Measurements from ENCODE around the gene TTLL6.

DNA sequence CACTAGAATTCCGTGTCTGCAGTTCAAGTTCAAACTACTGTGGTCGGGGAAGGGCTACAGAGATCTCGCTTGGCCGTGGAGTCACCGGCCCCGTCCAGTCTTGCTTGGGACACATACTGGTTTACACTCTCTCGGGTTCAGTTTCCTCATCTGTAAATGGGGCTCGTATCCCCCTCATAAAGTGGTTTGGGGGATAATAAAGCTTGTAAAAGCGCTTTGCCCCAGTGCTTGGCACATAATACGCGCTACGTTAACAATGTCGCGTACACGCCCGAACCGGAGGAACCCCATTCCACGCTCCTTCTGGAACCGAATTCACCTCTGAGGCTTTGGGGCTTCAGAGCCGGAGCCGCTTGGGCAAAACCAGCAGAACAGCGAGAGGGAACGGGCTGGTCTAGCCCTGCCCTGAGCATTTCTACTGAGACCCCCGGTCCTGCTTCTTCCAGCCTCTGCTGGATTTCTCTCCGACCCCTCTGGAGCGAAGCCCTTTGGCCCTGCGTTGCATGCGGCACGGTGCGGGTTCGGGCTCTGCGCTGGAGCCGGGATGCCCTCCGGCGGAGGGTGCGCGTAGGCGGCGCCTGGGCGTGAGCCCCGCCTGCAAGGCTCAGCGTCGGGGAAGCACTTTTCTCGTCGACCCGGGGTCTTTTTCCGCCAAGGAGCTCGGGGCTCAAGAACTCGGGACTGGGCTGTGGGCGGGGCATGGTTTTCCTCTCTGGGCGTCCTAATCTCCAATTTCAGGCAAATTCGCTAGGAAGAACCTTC is 62.3 kb downstream of the TTLL6 start:
- TF ChIP-seq ZNF274 (IDR thresholded peaks at IDR 0.05; ENCODE audit: low read depth, low read length) = no peak
- no peak for TF ChIP-seq YY1 (IDR thresholded peaks at IDR 0.05; ENCODE audit: insufficient read depth, insufficient read length)
